ENCODE results near the gene DCUN1D3. TPM values are rescaled to one million over a fixed set of nuclear protein-coding genes. Genes with fewer than 3 reads are reported as not detected.
"Not testable (repeated sequence)": the region's sequence is repeated elsewhere in the genome, so short reads cannot be mapped to it uniquely, and the experiment has no call there.

DCUN1D3 gene
- total RNA-seq, 2 donors from 2014 or later, result 7.2 to 16.5 TPM

GRCh38 chr16:20938426-20938825, 38.3 kb upstream of the DCUN1D3 start:
- Histone ChIP-seq H3K27me3 (replicated peaks; ENCODE audit: insufficient read depth) (no peaks in the 10 kb centered on the region), H3K36me3 (no peaks in the 10 kb centered on the region), H3K4me1 (replicated peaks) (no peaks in the 10 kb centered on the region), H3K4me3 (no peak overlapping the region), H3K9me3 (no peaks in the 10 kb centered on the region), H3K27ac (no peak overlapping the region)
- WGBS, result 42% methylated on average over 2 of the region's 2 CpGs
- intact Hi-C loops (cut with DNase I), result no loop called here
- no peak for DNase-seq (ENCODE audit: low spot score)
- no peak for TF ChIP-seq POLR2AphosphoS5 (IDR thresholded peaks at IDR 0.05)
- TF ChIP-seq CTCF (IDR thresholded peaks at IDR 0.05), result no peak
- TF ChIP-seq POLR2A (IDR thresholded peaks at IDR 0.05), result no peak

GRCh38 chr16:20937736-20938135, 37.6 kb upstream of the DCUN1D3 start:
- 79% methylated on average over 6 of the region's 6 CpGs for WGBS
- no peak overlapping the region for H3K27ac ChIP-seq
- H3K4me3 ChIP-seq, result no peak overlapping the region
- no peaks in the 10 kb centered on the region for H3K9me3 ChIP-seq
- H3K4me1 ChIP-seq (replicated peaks), result no peaks in the 10 kb centered on the region
- no peaks in the 10 kb centered on the region for H3K27me3 ChIP-seq (replicated peaks; ENCODE audit: insufficient read depth)
- intact Hi-C loops (cut with DNase I), result no loop called here
- DNase-seq (ENCODE audit: low spot score), result no peak
- no peaks in the 10 kb centered on the region for H3K36me3 ChIP-seq
- TF ChIP-seq POLR2A (IDR thresholded peaks at IDR 0.05), result no peak
- no peak for TF ChIP-seq CTCF (IDR thresholded peaks at IDR 0.05)
- no peak for TF ChIP-seq POLR2AphosphoS5 (IDR thresholded peaks at IDR 0.05)

GRCh38 chr16:20933589-20933988, 33.4 kb upstream of the DCUN1D3 start:
- DNase-seq (ENCODE audit: low spot score), result no peak
- H3K36me3 ChIP-seq, result no peaks in the 10 kb centered on the region
- no peak overlapping the region for H3K27ac ChIP-seq
- H3K9me3 ChIP-seq, result no peaks in the 10 kb centered on the region
- intact Hi-C loops (cut with DNase I), result no loop called here
- no peaks in the 10 kb centered on the region for H3K27me3 ChIP-seq (replicated peaks; ENCODE audit: insufficient read depth)
- no peak for TF ChIP-seq POLR2A (IDR thresholded peaks at IDR 0.05)
- TF ChIP-seq CTCF (IDR thresholded peaks at IDR 0.05), result no peak
- no peak for TF ChIP-seq POLR2AphosphoS5 (IDR thresholded peaks at IDR 0.05)
- H3K4me1 ChIP-seq (replicated peaks), result no peaks in the 10 kb centered on the region
- H3K4me3 ChIP-seq, result no peak overlapping the region

GRCh38 chr16:20931066-20931600, 31.0 kb upstream of the DCUN1D3 start:
- Histone ChIP-seq H3K4me1 (replicated peaks) (no peaks in the 10 kb centered on the region), H3K36me3 (no peaks in the 10 kb centered on the region), H3K27me3 (replicated peaks; ENCODE audit: insufficient read depth) (no peaks in the 10 kb centered on the region), H3K9me3 (no peaks in the 10 kb centered on the region), H3K27ac (no peak overlapping the region), H3K4me3 (no peak overlapping the region)
- DNase-seq (ENCODE audit: low spot score), result no peak
- WGBS, result 85% methylated on average over 5 of the region's 5 CpGs
- intact Hi-C loops (cut with DNase I), result no loop called here
- TF ChIP-seq CTCF (IDR thresholded peaks at IDR 0.05), result no peak
- TF ChIP-seq POLR2A (IDR thresholded peaks at IDR 0.05), result no peak
- TF ChIP-seq POLR2AphosphoS5 (IDR thresholded peaks at IDR 0.05), result no peak

GRCh38 chr16:20930365-20930690, 30.2 kb upstream of the DCUN1D3 start:
- Histone ChIP-seq H3K4me1 (replicated peaks) (no peaks in the 10 kb centered on the region), H3K27ac (no peak overlapping the region), H3K27me3 (replicated peaks; ENCODE audit: insufficient read depth) (no peaks in the 10 kb centered on the region), H3K4me3 (no peak overlapping the region), H3K36me3 (no peaks in the 10 kb centered on the region), H3K9me3 (no peaks in the 10 kb centered on the region)
- no peak for DNase-seq (ENCODE audit: low spot score)
- intact Hi-C loops (cut with DNase I), result no loop called here
- no peak for TF ChIP-seq CTCF (IDR thresholded peaks at IDR 0.05)
- TF ChIP-seq POLR2AphosphoS5 (IDR thresholded peaks at IDR 0.05), result no peak
- no peak for TF ChIP-seq POLR2A (IDR thresholded peaks at IDR 0.05)
- 73% methylated on average over 1 of the region's 1 CpG for WGBS

- H3K27ac ChIP-seq; H3K4me3 ChIP-seq; H3K27me3 ChIP-seq (replicated peaks; ENCODE audit: insufficient read depth); intact Hi-C loops (cut with DNase I); H3K9me3 ChIP-seq; DNase-seq (ENCODE audit: low spot score); H3K4me1 ChIP-seq (replicated peaks); H3K36me3 ChIP-seq: not testable (repeated sequence)
- 79% methylated on average over 10 of the region's 10 CpGs for WGBS
Measured at GRCh38 chr16:20929676-20930364, 29.7 kb upstream of the DCUN1D3 start.
